ENCODE measurements around the gene PCK1.

Gene PCK1

DNA sequence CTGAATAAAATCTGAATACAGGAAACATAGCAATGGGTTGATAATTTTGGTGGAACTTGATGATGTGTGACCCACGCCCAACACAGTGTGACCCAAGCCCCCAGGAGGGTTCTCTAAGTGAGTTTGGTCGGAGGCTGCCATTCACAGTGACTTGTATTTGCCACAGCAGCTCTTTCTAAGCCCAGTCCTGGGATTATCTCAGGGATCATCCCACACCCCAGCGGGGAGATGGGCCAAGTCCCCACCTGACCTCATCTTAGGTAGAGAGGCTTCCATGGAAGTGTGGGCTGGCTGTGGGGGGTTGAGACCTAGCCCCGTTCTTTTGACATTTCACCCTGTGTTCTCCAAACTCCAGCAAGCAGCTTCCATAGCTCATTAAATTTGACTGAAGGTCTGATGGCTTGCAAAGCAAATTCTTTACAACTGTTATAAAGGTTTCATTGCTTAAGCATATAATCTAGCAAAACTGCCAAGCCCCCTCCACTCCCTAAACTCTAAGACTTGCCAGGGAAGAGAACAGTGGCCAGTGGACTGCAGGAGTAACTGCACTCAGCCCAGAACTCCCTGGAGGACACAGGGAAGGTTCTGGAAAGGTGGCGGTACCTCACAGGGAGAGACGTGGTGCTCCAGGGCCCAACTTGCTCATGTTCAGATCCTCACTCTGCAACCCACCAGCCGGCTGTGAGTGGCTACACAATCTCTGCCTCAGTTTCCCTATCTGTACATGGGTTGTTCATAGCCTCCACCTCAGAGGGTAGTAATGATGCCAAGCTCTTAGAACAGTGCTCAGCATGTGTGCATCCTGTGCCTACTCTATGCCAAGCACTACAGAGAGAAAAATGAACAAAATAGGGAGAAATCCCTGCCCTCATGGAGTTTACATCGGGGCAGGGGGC is 1.0 kb upstream of the PCK1 start:
- H3K9ac ChIP-seq (ENCODE audit: low read length in 5 of 5): no peak overlapping the region
- no peaks in the 10 kb centered on the region for H3K9me3 ChIP-seq (ENCODE audit: control insufficient read depth in 5 of 5, low read length in 5 of 5)
- H3K27me3 ChIP-seq (ENCODE audit: control insufficient read depth in 5 of 5, insufficient read depth in 4 of 5, low read length in 5 of 5): peaks cover 0 to 3% (median 0%) of the 10 kb centered on the region in 5 donors
- H3K36me3 ChIP-seq (ENCODE audit: control insufficient read depth in 5 of 5, insufficient read depth in 5 of 5, low read length in 5 of 5): peaks cover 0 to 22% (median 17%) of the 10 kb centered on the region in 5 donors
- H3K27ac ChIP-seq (ENCODE audit: low read depth, low read length): peak overlapping the region; percentile 79
- H3K4me3 ChIP-seq (ENCODE audit: low read depth in 1 of 5, low read length in 5 of 5): peak overlapping the region in 1 of 5 donors; percentile 31
- peaks cover 8 to 65% (median 58%) of the 10 kb centered on the region in 5 donors for H3K4me1 ChIP-seq (ENCODE audit: control insufficient read depth in 5 of 5, insufficient read depth in 5 of 5, low read length in 5 of 5)

DNA sequence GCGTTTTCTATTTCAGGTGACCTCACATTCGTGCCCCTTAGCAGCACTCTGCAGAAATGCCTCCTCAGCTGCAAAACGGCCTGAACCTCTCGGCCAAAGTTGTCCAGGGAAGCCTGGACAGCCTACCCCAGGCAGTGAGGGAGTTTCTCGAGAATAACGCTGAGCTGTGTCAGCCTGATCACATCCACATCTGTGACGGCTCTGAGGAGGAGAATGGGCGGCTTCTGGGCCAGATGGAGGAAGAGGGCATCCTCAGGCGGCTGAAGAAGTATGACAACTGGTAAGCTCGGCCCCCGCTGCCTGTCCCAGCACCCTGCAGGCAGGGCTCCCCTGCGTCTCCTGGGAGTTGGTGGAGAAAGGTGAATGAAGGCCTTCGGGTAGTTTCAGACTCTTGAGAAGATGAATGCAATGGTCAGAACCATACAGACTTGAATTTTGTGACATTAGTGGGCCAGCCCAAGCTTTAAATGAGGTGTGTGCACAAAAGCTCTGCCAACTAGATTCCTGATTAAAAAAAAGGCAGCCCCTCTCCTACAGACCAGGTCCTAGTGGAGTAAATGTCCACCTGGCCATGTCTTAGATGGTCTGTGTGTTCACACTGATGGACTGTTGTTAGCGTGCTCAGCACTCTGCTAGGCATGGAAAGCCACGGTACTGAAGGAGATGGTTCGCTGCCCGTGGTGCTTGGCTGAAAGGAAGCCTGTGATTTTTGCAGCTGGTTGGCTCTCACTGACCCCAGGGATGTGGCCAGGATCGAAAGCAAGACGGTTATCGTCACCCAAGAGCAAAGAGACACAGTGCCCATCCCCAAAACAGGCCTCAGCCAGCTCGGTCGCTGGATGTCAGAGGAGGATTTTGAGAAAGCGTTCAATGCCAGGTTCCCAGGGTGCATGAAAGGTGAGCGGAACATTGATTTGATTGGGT is 708 bp downstream of the PCK1 start:
- Histone ChIP-seq H3K9ac (ENCODE audit: low read length in 5 of 5) (peak overlapping the region in 3 of 5 donors; percentile 15 to 73 (median 50)), H3K27ac (ENCODE audit: low read depth, low read length) (peak overlapping the region; percentile 65), H3K27me3 (ENCODE audit: control insufficient read depth in 5 of 5, insufficient read depth in 4 of 5, low read length in 5 of 5) (peaks cover 0 to 3% (median 0%) of the 10 kb centered on the region in 5 donors), H3K36me3 (ENCODE audit: control insufficient read depth in 5 of 5, insufficient read depth in 5 of 5, low read length in 5 of 5) (peaks cover 3 to 31% (median 23%) of the 10 kb centered on the region in 5 donors), H3K4me3 (ENCODE audit: low read depth in 1 of 5, low read length in 5 of 5) (peak overlapping the region; percentile 47 to 84 (median 66)), H3K4me1 (ENCODE audit: control insufficient read depth in 5 of 5, insufficient read depth in 5 of 5, low read length in 5 of 5) (peaks cover 10 to 76% (median 66%) of the 10 kb centered on the region in 5 donors), H3K9me3 (ENCODE audit: control insufficient read depth in 5 of 5, low read length in 5 of 5) (no peaks in the 10 kb centered on the region)

DNA sequence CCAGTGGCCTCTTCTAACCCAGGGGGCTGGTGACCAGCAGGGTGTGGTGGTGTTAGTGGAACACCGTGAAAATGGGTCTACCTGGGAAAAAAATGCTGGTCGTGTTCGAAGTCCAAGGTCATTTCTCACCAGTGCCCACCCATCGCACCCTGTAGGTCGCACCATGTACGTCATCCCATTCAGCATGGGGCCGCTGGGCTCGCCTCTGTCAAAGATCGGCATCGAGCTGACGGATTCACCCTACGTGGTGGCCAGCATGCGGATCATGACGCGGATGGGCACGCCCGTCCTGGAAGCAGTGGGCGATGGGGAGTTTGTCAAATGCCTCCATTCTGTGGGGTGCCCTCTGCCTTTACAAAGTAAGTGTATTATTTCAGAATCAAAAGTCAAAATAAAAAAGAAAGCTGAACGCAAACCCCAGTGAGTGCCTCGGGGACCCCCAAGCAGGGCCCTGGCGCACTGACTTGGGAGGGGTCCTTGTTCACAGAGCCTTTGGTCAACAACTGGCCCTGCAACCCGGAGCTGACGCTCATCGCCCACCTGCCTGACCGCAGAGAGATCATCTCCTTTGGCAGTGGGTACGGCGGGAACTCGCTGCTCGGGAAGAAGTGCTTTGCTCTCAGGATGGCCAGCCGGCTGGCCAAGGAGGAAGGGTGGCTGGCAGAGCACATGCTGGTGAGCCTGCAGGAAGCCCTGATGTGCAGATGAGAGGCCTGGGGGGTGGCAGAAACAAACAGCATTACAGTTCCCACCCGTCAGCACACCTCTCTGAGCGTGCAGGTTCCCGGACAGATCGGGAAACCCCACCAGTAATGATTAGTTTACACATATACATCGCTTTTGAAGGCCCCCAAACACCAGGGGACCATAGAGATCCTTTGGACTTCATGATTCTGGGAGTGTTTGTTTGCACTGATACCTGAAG is 1.9 kb downstream of the PCK1 start:
- Histone ChIP-seq H3K4me3 (ENCODE audit: low read depth in 1 of 5, low read length in 5 of 5) (peak overlapping the region; percentile 47 to 84 (median 66)), H3K4me1 (ENCODE audit: control insufficient read depth in 5 of 5, insufficient read depth in 5 of 5, low read length in 5 of 5) (peaks cover 10 to 76% (median 66%) of the 10 kb centered on the region in 5 donors), H3K9ac (ENCODE audit: low read length in 5 of 5) (peak overlapping the region in 1 of 5 donors; percentile 73)

DNA sequence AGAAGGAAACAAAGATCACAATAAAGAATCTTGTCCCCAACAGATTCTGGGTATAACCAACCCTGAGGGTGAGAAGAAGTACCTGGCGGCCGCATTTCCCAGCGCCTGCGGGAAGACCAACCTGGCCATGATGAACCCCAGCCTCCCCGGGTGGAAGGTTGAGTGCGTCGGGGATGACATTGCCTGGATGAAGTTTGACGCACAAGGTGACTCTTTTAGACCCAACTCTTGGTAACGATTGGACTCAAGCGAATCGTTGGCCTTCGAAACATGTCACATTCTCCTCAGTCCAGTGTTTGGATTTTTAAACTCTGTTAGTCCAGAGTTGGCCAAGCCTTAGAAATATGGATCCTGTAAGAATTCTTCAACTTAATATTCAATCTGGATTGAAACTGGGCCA is 2.6 kb downstream of the PCK1 start:
- peaks cover 3 to 31% (median 23%) of the 10 kb centered on the region in 5 donors for H3K36me3 ChIP-seq (ENCODE audit: control insufficient read depth in 5 of 5, insufficient read depth in 5 of 5, low read length in 5 of 5)
- peaks cover 0 to 5% (median 0%) of the 10 kb centered on the region in 5 donors for H3K27me3 ChIP-seq (ENCODE audit: control insufficient read depth in 5 of 5, insufficient read depth in 4 of 5, low read length in 5 of 5)
- peak overlapping the region in 3 of 5 donors; percentile 38 to 66 (median 59) for H3K4me3 ChIP-seq (ENCODE audit: low read depth in 1 of 5, low read length in 5 of 5)
- H3K9me3 ChIP-seq (ENCODE audit: control insufficient read depth in 5 of 5, low read length in 5 of 5): no peaks in the 10 kb centered on the region
- H3K9ac ChIP-seq (ENCODE audit: low read length in 5 of 5): no peak overlapping the region
- peak overlapping the region; percentile 37 for H3K27ac ChIP-seq (ENCODE audit: low read depth, low read length)
- peaks cover 10 to 75% (median 65%) of the 10 kb centered on the region in 5 donors for H3K4me1 ChIP-seq (ENCODE audit: control insufficient read depth in 5 of 5, insufficient read depth in 5 of 5, low read length in 5 of 5)

More for the DNA sequence above, 1.9 kb downstream of the PCK1 start:
- Histone ChIP-seq H3K27ac (ENCODE audit: low read depth, low read length) (peak overlapping the region; percentile 65), H3K36me3 (ENCODE audit: control insufficient read depth in 5 of 5, insufficient read depth in 5 of 5, low read length in 5 of 5) (peaks cover 3 to 31% (median 23%) of the 10 kb centered on the region in 5 donors), H3K27me3 (ENCODE audit: control insufficient read depth in 5 of 5, insufficient read depth in 4 of 5, low read length in 5 of 5) (peaks cover 0 to 4% (median 0%) of the 10 kb centered on the region in 5 donors), H3K9me3 (ENCODE audit: control insufficient read depth in 5 of 5, low read length in 5 of 5) (no peaks in the 10 kb centered on the region)

DNA sequence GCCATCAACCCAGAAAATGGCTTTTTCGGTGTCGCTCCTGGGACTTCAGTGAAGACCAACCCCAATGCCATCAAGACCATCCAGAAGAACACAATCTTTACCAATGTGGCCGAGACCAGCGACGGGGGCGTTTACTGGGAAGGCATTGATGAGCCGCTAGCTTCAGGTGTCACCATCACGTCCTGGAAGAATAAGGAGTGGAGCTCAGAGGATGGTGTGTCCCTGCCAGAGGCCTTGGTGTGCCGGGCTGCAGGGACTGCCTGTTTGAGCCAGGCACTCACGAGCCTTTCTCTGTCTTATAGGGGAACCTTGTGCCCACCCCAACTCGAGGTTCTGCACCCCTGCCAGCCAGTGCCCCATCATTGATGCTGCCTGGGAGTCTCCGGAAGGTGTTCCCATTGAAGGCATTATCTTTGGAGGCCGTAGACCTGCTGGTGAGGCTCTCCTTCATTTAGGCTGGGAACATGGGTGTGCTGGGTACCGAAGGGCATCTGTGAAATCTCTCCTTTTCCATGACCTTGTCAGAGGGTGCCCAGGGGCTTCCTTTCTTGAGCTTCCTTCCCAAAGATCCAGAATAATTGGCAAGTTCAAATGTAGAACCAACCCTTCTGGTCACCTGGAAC is 3.4 kb downstream of the PCK1 start:
- H3K27ac ChIP-seq (ENCODE audit: low read depth, low read length): peak overlapping the region; percentile 37
- peaks cover 3 to 31% (median 23%) of the 10 kb centered on the region in 5 donors for H3K36me3 ChIP-seq (ENCODE audit: control insufficient read depth in 5 of 5, insufficient read depth in 5 of 5, low read length in 5 of 5)
- H3K9me3 ChIP-seq (ENCODE audit: control insufficient read depth in 5 of 5, low read length in 5 of 5): no peaks in the 10 kb centered on the region
- peak overlapping the region in 2 of 5 donors; percentile 2 to 43 for H3K4me3 ChIP-seq (ENCODE audit: low read depth in 1 of 5, low read length in 5 of 5)
- H3K4me1 ChIP-seq (ENCODE audit: control insufficient read depth in 5 of 5, insufficient read depth in 5 of 5, low read length in 5 of 5): peaks cover 10 to 69% (median 59%) of the 10 kb centered on the region in 5 donors
- no peak overlapping the region for H3K9ac ChIP-seq (ENCODE audit: low read length in 5 of 5)
- peaks cover 0 to 9% (median 3%) of the 10 kb centered on the region in 5 donors for H3K27me3 ChIP-seq (ENCODE audit: control insufficient read depth in 5 of 5, insufficient read depth in 4 of 5, low read length in 5 of 5)

DNA sequence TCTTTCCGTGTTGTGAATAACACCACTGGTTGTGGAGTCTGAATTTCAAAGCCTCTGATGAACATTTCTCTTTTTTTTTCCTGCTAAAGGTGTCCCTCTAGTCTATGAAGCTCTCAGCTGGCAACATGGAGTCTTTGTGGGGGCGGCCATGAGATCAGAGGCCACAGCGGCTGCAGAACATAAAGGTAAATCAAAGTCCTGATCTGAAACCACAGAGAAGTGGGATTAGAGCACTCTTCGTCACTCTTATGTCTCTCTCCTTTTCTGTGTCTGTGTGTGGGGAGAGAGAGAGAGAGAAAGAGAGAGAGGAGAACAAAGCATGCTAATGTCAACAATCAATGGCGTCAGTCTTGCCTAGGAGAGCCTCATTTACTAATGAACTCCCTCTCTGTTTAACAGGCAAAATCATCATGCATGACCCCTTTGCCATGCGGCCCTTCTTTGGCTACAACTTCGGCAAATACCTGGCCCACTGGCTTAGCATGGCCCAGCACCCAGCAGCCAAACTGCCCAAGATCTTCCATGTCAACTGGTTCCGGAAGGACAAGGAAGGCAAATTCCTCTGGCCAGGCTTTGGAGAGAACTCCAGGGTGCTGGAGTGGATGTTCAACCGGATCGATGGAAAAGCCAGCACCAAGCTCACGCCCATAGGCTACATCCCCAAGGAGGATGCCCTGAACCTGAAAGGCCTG is 4.2 kb downstream of the PCK1 start:
- Histone ChIP-seq H3K9me3 (ENCODE audit: control insufficient read depth in 5 of 5, low read length in 5 of 5) (no peaks in the 10 kb centered on the region), H3K27ac (ENCODE audit: low read depth, low read length) (peak overlapping the region; percentile 37), H3K9ac (ENCODE audit: low read length in 5 of 5) (no peak overlapping the region), H3K27me3 (ENCODE audit: control insufficient read depth in 5 of 5, insufficient read depth in 4 of 5, low read length in 5 of 5) (peaks cover 0 to 9% (median 3%) of the 10 kb centered on the region in 5 donors), H3K36me3 (ENCODE audit: control insufficient read depth in 5 of 5, insufficient read depth in 5 of 5, low read length in 5 of 5) (peaks cover 3 to 31% (median 23%) of the 10 kb centered on the region in 5 donors), H3K4me1 (ENCODE audit: control insufficient read depth in 5 of 5, insufficient read depth in 5 of 5, low read length in 5 of 5) (peaks cover 9 to 61% (median 53%) of the 10 kb centered on the region in 5 donors), H3K4me3 (ENCODE audit: low read depth in 1 of 5, low read length in 5 of 5) (peak overlapping the region in 1 of 5 donors; percentile 22)

DNA sequence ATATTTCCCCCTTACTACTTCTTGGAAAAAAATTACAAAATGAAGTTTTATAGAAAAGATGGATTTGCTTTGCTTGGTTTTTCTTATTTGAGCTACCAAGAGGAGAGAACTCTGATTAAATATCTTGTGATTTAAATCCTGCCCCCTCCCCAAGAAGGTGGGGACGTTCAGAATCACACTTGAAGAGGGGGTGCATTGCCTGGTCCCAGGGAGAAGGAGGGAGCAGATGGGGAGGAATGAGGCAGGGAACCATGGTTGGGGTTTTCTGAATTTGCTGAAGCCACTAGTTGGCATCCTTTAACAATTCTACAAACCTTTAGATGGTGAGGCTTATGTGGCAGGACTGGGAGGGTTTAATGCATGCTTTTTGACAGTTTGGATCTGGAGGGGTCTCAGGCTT is 5.5 kb downstream of the PCK1 start:
- Histone ChIP-seq H3K9me3 (ENCODE audit: control insufficient read depth in 5 of 5, low read length in 5 of 5) (no peaks in the 10 kb centered on the region), H3K4me1 (ENCODE audit: control insufficient read depth in 5 of 5, insufficient read depth in 5 of 5, low read length in 5 of 5) (peaks cover 6 to 58% (median 53%) of the 10 kb centered on the region in 5 donors), H3K4me3 (ENCODE audit: low read depth in 1 of 5, low read length in 5 of 5) (no peak overlapping the region), H3K9ac (ENCODE audit: low read length in 5 of 5) (no peak overlapping the region), H3K36me3 (ENCODE audit: control insufficient read depth in 5 of 5, insufficient read depth in 5 of 5, low read length in 5 of 5) (peaks cover 3 to 31% (median 23%) of the 10 kb centered on the region in 5 donors), H3K27ac (ENCODE audit: low read depth, low read length) (peak overlapping the region; percentile 26), H3K27me3 (ENCODE audit: control insufficient read depth in 5 of 5, insufficient read depth in 4 of 5, low read length in 5 of 5) (peaks cover 0 to 9% (median 3%) of the 10 kb centered on the region in 5 donors)

DNA sequence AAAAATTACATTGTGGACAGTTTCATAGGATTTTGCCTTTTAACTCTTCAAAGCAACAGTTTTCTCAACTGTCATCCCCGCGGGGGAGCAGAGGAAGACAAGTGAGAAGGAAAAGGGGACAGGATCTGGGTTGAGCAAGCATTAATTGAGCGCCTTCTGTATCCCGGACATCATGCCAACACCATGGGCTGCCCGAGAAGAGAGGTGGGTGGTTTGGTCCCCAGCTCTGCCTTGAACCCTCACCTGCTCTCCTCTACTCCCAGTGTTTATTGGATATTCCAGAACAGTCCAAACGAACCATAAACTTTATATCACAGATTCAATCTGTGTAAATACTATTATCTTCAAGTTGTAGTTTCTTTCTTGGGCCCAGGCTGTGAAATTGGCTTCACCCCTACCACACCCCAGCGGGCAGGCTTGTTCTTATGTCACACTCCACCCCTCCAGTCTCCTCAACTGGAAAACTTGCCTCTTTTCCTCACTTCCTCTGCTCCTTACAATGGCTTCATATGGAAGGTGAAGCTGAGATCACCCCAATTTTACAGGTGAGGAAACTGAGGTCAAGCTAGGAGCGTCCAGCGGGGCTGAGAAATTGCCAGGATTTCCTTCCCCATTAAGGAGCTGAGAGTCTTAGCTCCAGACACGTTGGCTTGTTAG is 6.0 kb downstream of the PCK1 start:
- Histone ChIP-seq H3K4me3 (ENCODE audit: low read depth in 1 of 5, low read length in 5 of 5) (no peak overlapping the region), H3K27ac (ENCODE audit: low read depth, low read length) (peak overlapping the region; percentile 26), H3K9me3 (ENCODE audit: control insufficient read depth in 5 of 5, low read length in 5 of 5) (no peaks in the 10 kb centered on the region), H3K4me1 (ENCODE audit: control insufficient read depth in 5 of 5, insufficient read depth in 5 of 5, low read length in 5 of 5) (peaks cover 5 to 53% (median 47%) of the 10 kb centered on the region in 5 donors), H3K36me3 (ENCODE audit: control insufficient read depth in 5 of 5, insufficient read depth in 5 of 5, low read length in 5 of 5) (peaks cover 3 to 31% (median 23%) of the 10 kb centered on the region in 5 donors), H3K9ac (ENCODE audit: low read length in 5 of 5) (no peak overlapping the region), H3K27me3 (ENCODE audit: control insufficient read depth in 5 of 5, insufficient read depth in 4 of 5, low read length in 5 of 5) (peaks cover 0 to 9% (median 3%) of the 10 kb centered on the region in 5 donors)

Data from subcutaneous abdominal adipose tissue (tissue), 5 donors.